IMR-90 (cell line): ENCODE results near the gene RAD51B. TPM values are rescaled to one million over a fixed set of nuclear protein-coding genes. Genes with fewer than 3 reads are reported as not detected.
"Not testable (repeated sequence)": the region's sequence is repeated elsewhere in the genome, so short reads cannot be mapped to it uniquely, and the experiment has no call there.

Source experiments
- ATAC-seq: fragments of 200-7000 bp; cut with Tn5 transposase; 2 replicates; pipeline ENCODE4 v1.9.1; 2020; ENCODE audit warnings: low read depth, mild to moderate bottlenecking, moderate library complexity
- BruUV-seq: library from RNA; stranded (reverse); fragments of 400-500 nt; replicated peaks from 2 replicates; lab custom pipeline; 2021; lab: Mats Ljungman, UMichigan
- CTCF ChIA-PET: fragments of 300-600 bp; formaldehyde crosslinking; extraction: SDS; loops from one replicate; lab custom pipeline; 2021; ENCODE audit warnings: antibody characterized with exemption; lab: Yijun Ruan, JAX
- POLR2A ChIA-PET: fragments of 300-600 bp; sonication (Branson Sonifier 250); formaldehyde crosslinking; loops from one replicate; lab custom pipeline; 2022; ENCODE audit warnings: antibody characterized with exemption; ENCODE audit not compliant: unreplicated experiment; lab: Charles Lee
- DNase-seq: peaks from one replicate; pipeline ENCODE4 v3.0.0; 2013
- H2AFZ ChIP-seq: replicated peaks from 2 replicates; pipeline ENCODE3; 2013; ENCODE audit warnings: low read length, mild to moderate bottlenecking; ENCODE audit not compliant: poor library complexity
- H2AK5ac ChIP-seq: 2 replicates; pipeline ENCODE4 v1.6.1; 2013; ENCODE audit warnings: low read depth, low read length, inconsistent platforms
- H2AK9ac ChIP-seq: replicated peaks from 2 replicates; pipeline ENCODE3; 2013; ENCODE audit warnings: mild to moderate bottlenecking, low read depth, low read length, moderate library complexity; ENCODE audit not compliant: poor library complexity
- H2BK120ac ChIP-seq: 2 replicates; pipeline ENCODE4 v1.6.1; 2013; ENCODE audit warnings: low read depth, low read length, inconsistent platforms
- H2BK15ac ChIP-seq: 3 replicates; pipeline ENCODE4 v1.6.1; 2013; ENCODE audit warnings: low read depth, low read length, inconsistent platforms
- H2BK20ac ChIP-seq: 2 replicates; pipeline ENCODE4 v1.6.1; 2013; ENCODE audit warnings: low read depth, mild to moderate bottlenecking, inconsistent platforms, low read length, moderate library complexity
- H2BK5ac ChIP-seq: 2 replicates; pipeline ENCODE4 v1.6.1; 2013; ENCODE audit warnings: mild to moderate bottlenecking, low read depth, low read length, inconsistent platforms; ENCODE audit not compliant: poor library complexity, severe bottlenecking
- H3K14ac ChIP-seq: replicated peaks from 2 replicates; pipeline ENCODE4 v1.6.1; 2013; ENCODE audit warnings: low read depth, low read length, inconsistent platforms
- H3K18ac ChIP-seq: 2 replicates; pipeline ENCODE4 v1.6.1; 2013; ENCODE audit warnings: low read depth, low read length, control low read depth
- H3K23ac ChIP-seq: 2 replicates; pipeline ENCODE4 v1.6.1; 2013; ENCODE audit warnings: low read depth, low read length, inconsistent platforms
- H3K27ac ChIP-seq: 2 replicates; pipeline ENCODE4 v1.5.1; 2013; ENCODE audit warnings: mild to moderate bottlenecking, control low read depth, low read length; ENCODE audit not compliant: insufficient read depth
- H3K27me3 ChIP-seq: 2 replicates; pipeline ENCODE4 v1.6.1; 2013; ENCODE audit warnings: low read length; ENCODE audit not compliant: control insufficient read depth, insufficient read depth
- H3K36me3 ChIP-seq: 2 replicates; pipeline ENCODE4 v1.6.1; 2013; ENCODE audit warnings: low read length, mixed read lengths; ENCODE audit not compliant: control insufficient read depth, insufficient read depth
- H3K4ac ChIP-seq: 2 replicates; pipeline ENCODE4 v1.6.1; 2013; ENCODE audit warnings: low read depth, low read length, inconsistent platforms
- H3K4me1 ChIP-seq: 2 replicates; pipeline ENCODE4 v1.6.1; 2013; ENCODE audit warnings: low read length, mixed read lengths; ENCODE audit not compliant: control insufficient read depth, insufficient read depth
- H3K4me2 ChIP-seq: 2 replicates; pipeline ENCODE4 v1.6.1; 2013; ENCODE audit warnings: low read depth, mild to moderate bottlenecking, control low read depth, low read length, moderate library complexity
- H3K4me3 ChIP-seq: 2 replicates; pipeline ENCODE4 v1.5.1; 2013; ENCODE audit warnings: low read depth, mild to moderate bottlenecking, control low read depth, low read length, moderate library complexity; ENCODE audit not compliant: insufficient read depth
- H3K56ac ChIP-seq: 2 replicates; pipeline ENCODE4 v1.6.1; 2013; ENCODE audit warnings: low read length, inconsistent platforms; ENCODE audit not compliant: insufficient read depth; ENCODE audit errors: extremely low read depth
- H3K79me1 ChIP-seq, 2 experiments: 2 replicates each; pipeline ENCODE4 v1.6.1; 2013; ENCODE audit warnings: low read length in 2 of 2, inconsistent platforms in 1 of 2, low read depth in 1 of 2
- H3K9ac ChIP-seq: 2 replicates; pipeline ENCODE4 v1.6.1; 2013; ENCODE audit warnings: low read depth, low read length, control low read depth
- H3K9me1 ChIP-seq: 2 replicates; pipeline ENCODE4 v1.6.1; 2013; ENCODE audit warnings: low read length, inconsistent platforms; ENCODE audit not compliant: insufficient read depth
- H3K9me3 ChIP-seq: 2 replicates; pipeline ENCODE4 v1.6.1; 2013; ENCODE audit warnings: low read length; ENCODE audit not compliant: control insufficient read depth, insufficient read depth
- H4K20me1 ChIP-seq: 2 replicates; pipeline ENCODE4 v1.6.1; 2013; ENCODE audit warnings: low read length, inconsistent platforms; ENCODE audit not compliant: insufficient read depth
- H4K5ac ChIP-seq: 2 replicates; pipeline ENCODE4 v1.6.1; 2013; ENCODE audit warnings: mild to moderate bottlenecking, low read depth, low read length, control low read depth
- H4K8ac ChIP-seq, 2 experiments: 2 replicates each; pipeline ENCODE4 v1.6.1; 2013; ENCODE audit warnings: low read depth in 2 of 2, low read length in 2 of 2, control low read depth in 1 of 2, inconsistent platforms in 1 of 2
- H4K91ac ChIP-seq: 2 replicates; pipeline ENCODE4 v1.6.1; 2013; ENCODE audit warnings: low read depth, low read length, inconsistent platforms; ENCODE audit not compliant: insufficient read depth
- dilution Hi-C: fragments of 300-500 bp; cut with HindIII; formaldehyde crosslinking; loops from one replicate; pipeline ENCODE4 v1.14.3; 2018; ENCODE audit warnings: low sequenced_read_pairs; ENCODE audit not compliant: unreplicated experiment
- in situ Hi-C: fragments of 300-500 bp; cut with MboI; formaldehyde crosslinking; loops from 3 replicates; pipeline ENCODE4 v1.14.3; 2019; ENCODE audit warnings: low sequenced_read_pairs, inconsistent platforms, mixed read lengths
- intact Hi-C: fragments of 100-400 bp; cut with micrococcal nuclease; formaldehyde crosslinking; loops from 2 replicates; pipeline ENCODE4 v1.10.0; 2022
- polyA plus RNA-seq, 3 experiments: library from polyadenylated mRNA; depleted of rRNA; stranded (reverse); fragments of >200 nt; gene quantifications; 2 replicates each; pipeline ENCODE4 v1.2.3, GENCODE V29; 2012; ENCODE audit warnings: low replicate concordance in 1 of 3
- total RNA-seq: library from RNA; depleted of rRNA; stranded (reverse); fragments of >200 nt; gene quantifications from 2 replicates; pipeline ENCODE4 v1.2.3, GENCODE V29; 2012

RAD51B gene
- total and polyA plus RNA-seq, 2 of the 4 experiments (the other 2 are of a cell fraction), result 5.1 to 18.8 TPM

- H4K5ac ChIP-seq, H3K14ac ChIP-seq, H2BK20ac ChIP-seq, H3K27ac ChIP-seq, H2BK5ac ChIP-seq, H3K4me3 ChIP-seq, DNase-seq, H3K56ac ChIP-seq, POLR2A ChIA-PET, H3K9me1 ChIP-seq, H3K4me1 ChIP-seq, H3K4me2 ChIP-seq, H3K9me3 ChIP-seq, H4K20me1 ChIP-seq, H2AK5ac ChIP-seq, H3K18ac ChIP-seq, ATAC-seq, H3K4ac ChIP-seq, H3K27me3 ChIP-seq, H2BK120ac ChIP-seq, H2AFZ ChIP-seq, H4K91ac ChIP-seq, BruUV-seq, H2AK9ac ChIP-seq, H3K23ac ChIP-seq, H3K79me1 ChIP-seq, in situ Hi-C loops, H3K36me3 ChIP-seq, H3K9ac ChIP-seq, CTCF ChIA-PET, H4K8ac ChIP-seq, dilution Hi-C loops, H2BK15ac ChIP-seq, intact Hi-C loops: not testable (repeated sequence)
Measured at GRCh38 chr14:68435631-68436030, 616.1 kb downstream of the RAD51B start.
